HG02840 (cell line): ENCODE results near the gene BTBD1.
A peak's percentile ranks its signal among the peaks of the same experiment; 100 is the strongest.
"Not testable (repeated sequence)": the region's sequence is repeated elsewhere in the genome, so short reads cannot be mapped to it uniquely, and the experiment has no call there.

ENCODE experiments used
- ATAC-seq: cut with Tn5 transposase; IDR thresholded peaks from one replicate; pipeline ENCODE4 v1.9.1; 2021; ENCODE audit warnings: mild to moderate bottlenecking, moderate library complexity, moderate number of reproducible peaks; ENCODE audit not compliant: unreplicated experiment, low FRiP score

BTBD1 gene

GRCh38 chr15:83062768-83063180 is 4.3 kb downstream of the BTBD1 start:
- no peak for ATAC-seq

GRCh38 chr15:83061680-83062079 is 5.4 kb downstream of the BTBD1 start:
- ATAC-seq: no peak

DNA sequence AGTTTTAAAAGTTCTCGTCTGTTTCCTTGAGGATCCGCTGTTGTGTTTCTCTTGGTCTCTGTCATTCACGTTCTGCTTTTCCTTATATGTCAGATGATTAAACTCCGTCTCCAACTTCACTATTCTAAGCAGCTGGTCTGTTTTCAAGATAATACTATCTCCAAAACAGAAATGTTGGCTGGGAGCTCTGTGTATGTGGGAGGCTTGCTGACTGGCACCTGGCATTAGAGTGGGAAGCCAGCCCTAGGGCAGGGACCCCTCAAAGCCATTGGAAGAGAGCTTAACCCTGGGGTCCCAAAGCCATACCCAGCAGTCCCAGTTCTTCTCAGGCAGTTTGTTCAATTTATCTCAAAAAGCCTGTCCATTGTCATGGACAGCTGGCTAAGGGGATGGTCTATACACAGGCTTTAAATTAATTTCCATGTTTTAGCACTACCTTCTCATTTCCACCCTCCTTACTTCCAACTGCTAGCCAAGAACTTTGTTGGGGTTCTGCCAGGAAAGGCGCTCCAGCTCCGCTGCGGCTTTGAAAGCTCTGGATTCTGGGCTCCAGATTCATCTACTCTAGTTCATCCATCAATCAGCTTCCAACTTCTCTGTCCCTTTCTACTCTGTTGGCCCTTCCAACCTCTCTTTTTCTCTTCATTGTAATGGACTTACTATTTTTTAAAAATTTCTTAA is 9.2 kb downstream of the BTBD1 start:
- ATAC-seq: no peak

- ATAC-seq: no peak
Observed at GRCh38 chr15:83057002-83057401, 10.1 kb downstream of the BTBD1 start.

DNA sequence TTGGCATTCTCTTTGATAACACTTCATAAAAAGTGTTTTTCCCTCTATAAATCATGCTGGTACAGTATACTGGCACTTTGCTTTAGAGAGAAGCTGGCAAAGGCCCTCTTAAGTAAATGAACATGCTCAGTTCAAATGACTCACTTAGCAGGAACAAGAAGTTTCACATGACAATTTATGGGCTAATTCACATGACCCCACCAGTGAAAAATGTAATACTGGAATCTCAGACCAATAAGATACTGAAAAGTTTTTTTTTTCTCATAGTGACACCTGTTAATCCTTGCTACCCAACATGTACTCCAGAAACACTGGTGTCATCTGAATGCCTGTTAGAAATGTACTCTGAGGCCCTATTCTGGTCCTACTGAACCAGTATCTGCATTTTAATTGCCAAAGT is 13.9 kb downstream of the BTBD1 start:
- ATAC-seq: no peak

DNA sequence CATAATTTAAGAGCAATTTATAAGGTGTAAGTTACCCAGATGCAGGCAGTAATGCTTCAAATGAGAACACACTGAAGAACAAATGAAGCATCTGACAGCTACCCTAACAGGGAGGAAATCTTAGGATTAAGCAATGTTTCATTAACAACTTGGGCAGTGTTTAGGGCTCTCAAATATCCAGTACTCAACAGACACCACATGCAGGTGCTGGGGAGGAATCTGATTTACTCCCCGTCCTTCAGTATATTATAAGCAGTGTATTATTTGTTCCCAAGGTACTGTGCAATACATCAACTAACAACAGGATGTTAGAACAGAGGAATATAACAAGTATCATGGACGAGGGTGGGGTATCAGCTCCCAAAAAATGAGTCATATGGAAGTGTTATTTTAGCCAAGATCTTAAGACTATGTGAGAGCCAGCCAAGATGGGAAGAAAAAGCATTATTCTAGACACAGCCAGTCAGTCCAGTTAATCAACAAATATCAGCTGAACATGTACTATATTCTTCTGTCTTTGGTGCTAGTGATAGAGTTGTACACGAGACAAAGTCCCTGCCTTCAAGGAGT is 20.4 kb downstream of the BTBD1 start:
- ATAC-seq: no peak

- no peak for ATAC-seq
Observed at GRCh38 chr15:83044156-83044555, 22.9 kb downstream of the BTBD1 start.

DNA sequence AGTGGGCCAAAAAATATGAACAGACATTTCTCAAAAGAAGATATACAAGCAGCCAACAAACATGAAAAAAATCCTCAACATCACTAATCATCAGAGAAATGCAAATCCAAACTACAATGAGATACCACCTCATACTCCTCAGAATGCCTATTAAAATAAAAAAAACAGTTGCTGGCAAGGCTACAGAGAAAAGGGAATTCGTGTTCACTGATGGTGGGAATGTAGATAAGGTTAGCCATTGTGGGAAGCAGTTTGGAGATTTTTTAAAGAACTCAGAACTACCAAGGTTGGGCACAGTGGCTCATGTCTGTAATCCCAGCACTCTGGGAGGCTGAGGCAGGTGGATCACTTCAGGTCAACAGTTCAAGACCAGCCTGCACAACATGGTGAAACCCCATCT is 27.8 kb downstream of the BTBD1 start:
- ATAC-seq: no peak

GRCh38 chr15:83036253-83036652 is 30.8 kb downstream of the BTBD1 start:
- ATAC-seq: no peak

- not testable (repeated sequence) for ATAC-seq
Observed at GRCh38 chr15:83031234-83031633, 35.8 kb downstream of the BTBD1 start.

GRCh38 chr15:83030021-83030420 is 37.0 kb downstream of the BTBD1 start:
- no peak for ATAC-seq

- ATAC-seq: no peak
Observed at GRCh38 chr15:83018436-83018835, 48.6 kb downstream of the BTBD1 start.

DNA sequence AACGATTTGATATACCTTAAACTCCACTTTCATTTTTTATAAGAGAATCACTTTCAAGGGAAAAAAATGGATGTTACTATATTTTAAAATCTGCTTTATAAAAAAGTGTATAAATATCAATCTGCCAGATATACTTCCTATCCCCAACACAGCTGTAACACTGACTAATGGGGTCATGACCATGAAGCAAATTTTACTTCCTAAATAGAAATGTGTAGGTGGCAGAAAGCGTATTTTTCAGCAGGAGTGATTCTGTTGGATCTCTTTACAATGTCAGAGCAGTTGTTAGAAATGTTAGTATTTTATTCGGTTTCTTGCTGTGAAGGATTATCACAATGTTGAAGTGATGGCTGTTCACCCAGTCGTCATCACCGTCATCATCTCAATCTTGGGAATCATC is 50.1 kb downstream of the BTBD1 start:
- ATAC-seq: no peak

DNA sequence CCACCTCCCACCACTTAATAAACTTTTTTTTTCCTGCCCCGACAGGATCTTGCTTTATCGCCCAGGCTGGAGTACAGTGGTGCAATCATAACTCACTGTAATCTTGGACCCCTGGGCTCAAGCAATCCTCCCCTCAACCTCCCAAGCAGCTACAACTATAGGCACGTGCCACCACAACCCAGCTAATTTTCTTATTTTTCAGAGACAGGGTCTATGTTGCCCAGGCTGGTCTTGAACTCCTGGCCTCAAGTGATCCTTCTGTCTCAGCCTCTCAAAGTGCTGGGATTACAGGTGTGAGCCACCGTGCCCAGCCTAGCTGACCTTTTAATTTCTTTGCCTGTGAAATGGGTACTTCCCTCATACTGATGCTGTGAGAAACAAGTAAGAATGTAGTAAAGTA is 51.7 kb downstream of the BTBD1 start:
- ATAC-seq: no peak

- no peak for ATAC-seq
Observed at GRCh38 chr15:83014205-83014653, 52.8 kb downstream of the BTBD1 start.

GRCh38 chr15:83012636-83013035 is 54.4 kb downstream of the BTBD1 start:
- ATAC-seq: no peak

DNA sequence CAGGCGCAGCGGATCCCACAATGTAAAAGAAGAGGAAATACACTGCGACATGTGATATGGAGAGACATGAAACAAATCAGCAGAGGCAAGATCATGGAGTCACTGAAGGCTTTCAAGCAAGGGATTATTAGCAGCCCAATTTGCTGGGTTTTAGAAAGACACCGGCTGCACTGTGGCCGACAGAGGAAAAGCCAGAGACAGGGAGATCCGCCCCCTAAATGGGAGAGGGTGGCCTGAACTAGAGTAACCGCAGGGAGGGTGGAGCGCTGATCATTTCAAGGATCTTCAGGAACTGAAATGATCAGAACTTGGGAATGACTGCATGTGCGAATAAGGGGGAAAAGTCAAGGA is 55.0 kb downstream of the BTBD1 start:
- no peak for ATAC-seq

GRCh38 chr15:83011271-83012075 is 55.6 kb downstream of the BTBD1 start, which contains the start of gene C15orf40:
Gene C15orf40, minus strand, starts transcription at chr15:83011639. Its CDS starts 32 bp downstream, at chr15:83011607.
- peak; percentile 87 for ATAC-seq

- peak; percentile 50 for ATAC-seq
Observed at GRCh38 chr15:83010709-83011270, 56.3 kb downstream of the BTBD1 start.

DNA sequence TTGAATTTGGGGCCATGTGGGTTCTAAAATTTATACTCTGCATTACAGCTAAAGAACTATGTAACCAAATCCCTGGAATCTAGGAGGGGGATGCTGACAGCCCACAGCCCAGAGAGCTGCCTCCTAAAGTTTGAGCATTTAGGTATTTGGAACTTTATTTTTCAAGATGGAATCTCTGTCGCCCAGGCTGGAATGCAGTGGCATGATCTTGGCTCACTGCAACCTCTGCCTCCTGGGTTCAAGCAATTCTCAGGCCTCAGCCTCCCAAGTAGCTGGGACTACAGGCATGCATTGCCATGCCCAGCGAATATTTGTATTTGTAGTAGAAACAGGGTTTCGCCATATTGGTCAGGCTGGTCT is 66.4 kb downstream of the BTBD1 start:
- ATAC-seq: not testable (repeated sequence)
